Activated CD4-positive, alpha-beta T cell treated with anti-CD3 and anti-CD28 coated beads for 1 hour (primary cell): ENCODE results near the gene ESR1.

Source experiments
- DNase-seq: peaks from one replicate; pipeline ENCODE4 v3.0.0-alpha.2; 2020

The ESR1 gene

DNA sequence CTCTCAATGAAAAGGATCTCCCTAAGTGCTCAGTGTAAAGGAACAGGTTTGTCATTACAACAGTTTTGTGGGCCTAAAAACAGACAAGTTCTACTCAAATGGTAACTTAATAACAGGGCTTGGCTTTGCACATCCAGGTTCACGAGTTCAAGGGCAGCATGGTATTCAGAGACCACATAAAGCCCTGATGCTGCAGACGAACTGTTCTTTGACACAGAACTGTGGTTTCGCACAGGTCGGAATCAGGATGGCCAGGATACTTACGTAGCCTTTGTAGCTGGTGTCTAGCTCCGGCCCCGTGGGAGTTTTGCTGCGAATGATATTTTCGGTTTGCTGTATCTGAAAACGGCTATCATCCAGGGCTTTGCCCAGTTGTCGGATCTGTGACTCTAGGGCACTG lies 335.9 kb downstream of the ESR1 start:
- DNase-seq: no peak

DNA sequence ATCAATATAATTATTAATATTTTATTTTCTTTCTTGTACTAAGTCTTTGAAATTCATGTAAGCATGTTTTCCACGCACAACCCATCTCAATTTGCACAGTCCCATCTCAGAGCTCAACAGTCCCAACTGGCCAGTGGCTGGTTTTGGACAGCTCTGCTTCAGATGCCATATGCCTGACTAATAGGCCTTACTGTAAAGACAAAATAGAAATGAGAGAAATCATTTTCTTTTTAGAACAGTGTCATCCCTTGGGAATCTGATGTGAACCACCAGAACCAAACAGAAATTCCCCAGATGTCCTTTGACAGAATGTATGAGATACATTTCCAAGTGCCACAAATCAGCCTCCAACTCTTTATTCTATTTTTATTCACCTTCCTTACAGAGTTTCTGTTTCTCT lies 338.9 kb downstream of the ESR1 start:
- no peak for DNase-seq

DNA sequence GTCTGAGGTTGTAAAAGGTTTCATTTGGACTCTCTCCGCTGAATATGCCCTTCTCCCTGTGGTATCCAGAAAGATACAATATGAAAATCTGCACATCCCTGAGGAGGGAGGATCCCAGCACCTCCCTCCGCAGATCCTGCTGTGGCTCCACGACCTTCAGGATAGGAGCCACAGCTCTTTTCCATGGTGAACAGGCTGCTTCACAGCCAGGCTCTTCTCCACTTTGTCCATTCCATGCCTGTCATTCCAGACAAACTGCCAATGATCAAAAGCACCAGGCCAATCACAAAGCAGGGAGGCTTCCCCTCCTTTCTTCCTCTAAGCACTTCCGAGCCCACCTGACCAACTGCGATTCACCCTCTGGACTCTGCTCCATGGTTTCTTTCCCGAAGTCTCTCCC lies 339.8 kb downstream of the ESR1 start:
- DNase-seq: no peak

DNA sequence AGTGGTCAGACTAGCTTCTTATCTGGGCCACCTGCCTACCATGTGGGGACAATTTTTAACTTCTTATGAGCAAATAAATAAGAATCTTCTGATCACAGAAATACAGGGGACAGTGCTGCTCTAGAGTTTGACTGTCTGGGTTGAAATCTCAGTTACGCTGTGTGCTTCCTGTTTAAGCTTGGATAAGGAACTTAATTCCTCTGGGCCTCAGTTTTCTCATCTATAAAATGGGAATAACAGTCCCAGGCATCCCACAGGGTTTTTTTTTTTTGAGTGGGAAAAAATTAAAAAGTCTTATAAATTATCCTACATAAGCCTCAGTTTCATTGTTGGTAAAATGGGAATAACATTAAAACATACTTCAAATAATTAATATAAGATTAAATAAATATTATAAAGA lies 340.9 kb downstream of the ESR1 start:
- DNase-seq: no peak

DNA sequence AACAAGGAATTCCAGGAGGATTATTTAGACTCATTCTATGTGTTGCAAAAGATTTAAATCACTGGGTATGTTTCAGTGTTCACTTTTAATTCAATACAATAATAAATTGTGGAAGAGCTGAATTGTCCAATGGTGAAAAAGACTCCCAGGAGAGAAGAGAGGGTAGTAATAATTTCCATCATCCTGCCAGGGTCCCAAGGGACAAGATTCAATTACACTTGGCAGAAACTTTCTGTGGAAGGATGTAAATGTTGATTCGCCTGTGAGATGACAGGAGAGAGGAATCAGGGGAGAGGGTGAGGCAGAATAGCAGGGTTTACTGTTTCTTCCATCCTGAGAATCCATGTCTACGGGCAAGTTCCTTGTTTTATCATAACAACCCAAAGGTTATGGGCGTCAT lies 342.7 kb downstream of the ESR1 start:
- no peak for DNase-seq

DNA sequence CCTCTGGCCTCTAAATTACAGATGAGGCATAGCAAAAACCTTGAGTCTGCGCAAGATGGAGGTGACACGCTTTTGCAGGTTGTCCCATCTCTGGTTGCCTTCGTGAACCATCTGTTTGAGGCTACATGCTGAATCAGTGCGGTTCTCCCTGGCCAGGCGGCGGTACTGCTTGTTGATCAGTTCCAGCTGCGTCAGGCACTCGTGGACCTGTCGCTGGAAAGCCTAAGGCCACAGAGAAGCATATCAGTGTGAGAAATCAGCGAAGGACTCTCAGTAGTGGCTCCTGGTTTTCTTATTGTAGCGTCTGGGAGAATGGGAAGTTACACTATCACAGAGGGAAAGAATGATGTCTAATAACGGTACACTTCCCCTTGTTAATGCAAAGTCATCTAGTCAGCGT lies 344.4 kb downstream of the ESR1 start:
- no peak for DNase-seq

DNA sequence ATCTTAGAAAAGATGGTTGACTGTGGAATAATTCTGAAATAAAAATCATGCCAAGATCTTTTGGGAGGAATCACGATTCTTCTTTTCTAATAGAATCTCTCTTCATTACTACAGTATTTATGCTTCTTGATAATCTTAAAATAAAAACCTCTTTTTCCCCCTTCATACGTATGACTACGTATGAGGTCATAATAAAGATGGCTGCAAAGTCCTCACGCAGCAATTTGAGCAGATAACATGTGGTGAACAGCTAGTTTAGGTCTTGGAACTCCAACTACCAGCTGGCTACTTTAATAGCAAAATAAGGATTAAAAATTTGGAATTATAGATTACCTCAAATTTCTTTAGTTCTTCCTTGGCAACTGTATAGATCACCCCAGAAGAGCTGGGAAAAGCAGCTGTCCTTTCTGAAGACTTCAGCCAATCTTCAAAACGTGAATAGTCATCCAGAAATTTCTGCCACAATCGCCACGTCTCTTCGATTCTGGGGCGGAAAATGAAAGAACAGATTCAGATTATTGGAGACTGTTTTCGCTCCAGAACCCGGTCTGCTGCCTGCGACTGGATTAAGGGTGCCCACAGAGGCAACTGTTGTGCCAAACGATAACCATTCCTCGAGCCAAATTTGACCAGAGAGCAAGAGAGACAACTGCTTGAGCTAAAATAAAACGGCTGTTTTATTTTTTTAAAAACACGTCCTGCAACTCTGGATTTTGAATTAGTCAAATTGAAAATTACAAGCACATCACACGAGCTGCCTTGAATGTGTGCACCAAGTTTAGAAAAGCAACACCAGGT lies 347.3 kb downstream of the ESR1 start:
- DNase-seq: no peak

DNA sequence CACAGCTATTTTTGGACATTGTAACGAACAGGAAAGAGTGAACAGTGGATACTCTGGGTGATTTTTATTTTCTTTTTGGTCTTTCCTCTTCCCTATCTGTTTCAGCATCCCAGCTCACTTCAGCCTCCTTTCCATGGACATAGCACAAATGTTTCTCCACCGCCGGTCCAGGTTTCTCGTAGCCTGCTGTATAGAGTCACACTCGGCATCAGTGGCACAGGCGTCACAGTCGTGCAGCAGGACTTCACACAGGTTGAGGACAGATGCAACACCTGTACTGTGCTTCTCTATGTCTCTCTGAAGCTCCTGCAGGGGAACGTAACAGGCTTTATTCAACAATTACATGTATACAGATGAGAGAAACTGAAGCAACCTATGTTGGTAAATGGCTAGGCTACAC lies 348.3 kb downstream of the ESR1 start:
- no peak for DNase-seq

DNA sequence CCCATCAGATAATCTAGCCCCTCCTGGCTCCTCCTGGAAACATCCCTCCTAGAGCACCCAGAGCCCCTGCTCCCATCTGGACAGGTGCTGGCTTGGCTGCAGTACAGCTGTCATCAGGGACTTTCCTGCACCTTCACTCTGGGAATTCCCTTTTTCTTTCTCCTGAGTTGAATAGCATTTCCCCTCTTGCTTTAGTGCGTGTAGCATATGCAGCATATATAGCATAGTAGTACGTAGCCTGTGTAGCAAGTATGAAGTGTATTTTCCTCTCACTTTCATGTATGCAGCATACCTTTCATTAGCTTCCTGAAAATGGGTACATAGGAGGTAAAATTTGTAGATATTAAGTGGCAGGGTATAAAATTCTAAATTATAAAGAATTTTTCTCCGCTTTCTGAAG lies 352.9 kb downstream of the ESR1 start:
- DNase-seq: no peak

DNA sequence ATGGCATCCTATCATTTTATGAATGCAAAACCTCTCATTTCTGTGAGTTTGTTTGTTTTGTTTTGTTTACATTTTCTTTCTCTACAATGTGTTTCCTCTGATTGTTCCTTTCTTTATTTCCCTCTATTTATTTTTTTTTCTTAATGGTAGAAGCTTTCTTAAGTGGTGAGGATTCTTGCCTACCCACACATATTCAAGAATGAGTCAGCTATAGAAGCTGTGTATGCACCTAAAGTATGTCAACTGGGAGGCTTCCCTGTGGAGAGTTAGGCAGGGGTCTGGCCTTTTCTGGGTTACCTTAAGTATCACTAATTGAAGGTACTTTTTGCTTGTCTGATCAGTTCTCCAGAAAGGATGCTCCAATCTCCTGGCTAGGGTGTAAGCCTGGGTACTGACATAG lies 354.0 kb downstream of the ESR1 start:
- no peak for DNase-seq

DNA sequence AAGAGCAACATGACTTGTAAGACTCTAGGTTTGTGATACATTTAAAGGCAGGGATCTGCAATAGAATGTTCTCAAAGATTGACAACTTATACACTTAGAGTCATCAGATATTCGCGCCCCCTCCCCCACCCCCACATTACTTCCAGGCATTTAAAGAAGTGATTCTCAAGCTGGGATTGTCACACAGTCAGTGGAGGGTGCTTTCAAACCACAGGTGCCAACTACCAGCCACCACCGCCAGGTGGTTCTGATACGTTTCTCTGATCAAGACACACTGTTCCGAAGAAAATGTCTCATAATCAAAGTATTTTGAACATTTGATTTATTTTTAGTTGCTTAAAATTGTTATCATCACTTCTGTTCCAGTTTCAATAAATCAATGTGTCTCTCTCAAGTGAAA lies 357.5 kb downstream of the ESR1 start:
- no peak for DNase-seq

DNA sequence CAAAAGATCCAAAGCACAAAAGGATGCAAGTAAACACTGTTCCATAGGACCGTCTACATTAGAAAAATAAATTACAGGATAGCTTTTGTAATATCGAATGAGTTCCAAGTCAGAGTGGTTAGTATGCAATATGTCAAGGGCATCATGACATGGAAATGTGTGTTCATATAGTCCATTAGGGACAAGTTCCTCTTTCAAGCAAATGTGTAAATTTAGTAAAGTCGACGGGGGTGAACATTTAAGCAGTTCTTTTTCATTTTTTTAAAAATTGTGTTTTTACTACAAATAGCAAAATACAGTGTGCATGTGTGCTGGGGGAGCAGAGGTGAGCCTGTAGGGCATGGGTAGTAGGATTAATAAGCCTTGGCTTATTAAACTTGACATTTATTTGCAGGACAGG lies 359.0 kb downstream of the ESR1 start:
- DNase-seq: no peak

DNA sequence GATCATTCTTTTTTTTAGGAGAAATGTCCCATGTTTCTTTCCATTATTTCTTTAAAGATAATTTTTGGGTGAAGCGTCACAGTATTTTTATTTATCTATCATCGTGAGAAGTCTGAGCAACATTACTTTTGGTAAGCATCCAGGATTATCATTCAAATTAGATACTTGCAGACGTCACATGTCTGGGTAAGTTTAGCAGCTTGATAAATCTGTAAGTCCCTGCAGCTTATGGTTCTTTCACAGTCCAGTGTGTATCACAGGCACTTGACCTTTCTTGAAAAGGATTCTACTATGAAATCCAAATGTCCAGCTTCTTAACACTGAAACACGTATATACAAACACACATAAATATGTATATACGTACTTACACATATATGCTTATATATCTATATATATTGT lies 359.4 kb downstream of the ESR1 start:
- DNase-seq: no peak

DNA sequence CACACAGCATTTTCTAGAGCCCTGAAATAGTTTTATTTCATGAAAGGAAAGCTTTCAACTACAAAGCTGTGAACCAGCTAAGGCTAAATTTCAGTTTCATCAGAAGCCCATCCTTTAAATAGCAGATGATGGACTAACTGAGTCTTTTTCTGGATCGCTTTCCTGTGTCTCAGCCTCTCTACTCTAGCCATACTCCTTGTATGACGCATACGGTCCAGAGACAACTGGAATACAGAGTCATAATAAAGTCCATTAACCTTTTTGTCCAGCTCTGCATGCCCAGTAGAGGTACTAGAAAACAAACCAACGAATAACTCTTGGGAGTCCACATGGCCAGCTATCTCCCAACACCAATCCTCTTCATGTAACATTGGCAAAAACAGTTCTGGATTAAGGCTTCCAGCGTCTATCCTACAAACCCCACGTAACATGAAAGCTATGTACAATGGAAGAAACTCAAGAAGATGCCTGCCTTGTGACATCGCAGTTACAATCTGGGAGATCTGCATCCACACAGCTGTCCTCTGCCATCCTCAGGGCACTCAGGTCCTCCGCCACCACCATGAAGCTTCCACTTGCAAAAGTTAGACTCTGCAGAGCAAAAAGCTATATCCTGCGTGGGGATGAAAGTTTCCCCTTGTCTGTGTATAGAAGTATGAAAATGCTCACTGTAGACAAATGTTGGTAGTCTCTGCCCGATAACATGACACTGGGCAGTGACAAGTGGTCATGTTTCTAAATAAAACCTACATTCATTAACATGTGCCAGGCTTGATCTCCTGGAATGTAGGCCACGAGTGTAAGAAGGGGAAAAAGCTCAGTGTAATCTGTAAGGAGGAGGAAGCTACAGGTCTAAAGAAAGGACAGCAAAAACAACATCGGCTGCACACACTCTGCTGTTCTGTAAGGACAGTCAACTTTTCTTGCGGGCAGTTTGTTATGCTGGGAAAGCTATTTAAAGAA lies 360.4 kb downstream of the ESR1 start:
- no peak for DNase-seq

DNA sequence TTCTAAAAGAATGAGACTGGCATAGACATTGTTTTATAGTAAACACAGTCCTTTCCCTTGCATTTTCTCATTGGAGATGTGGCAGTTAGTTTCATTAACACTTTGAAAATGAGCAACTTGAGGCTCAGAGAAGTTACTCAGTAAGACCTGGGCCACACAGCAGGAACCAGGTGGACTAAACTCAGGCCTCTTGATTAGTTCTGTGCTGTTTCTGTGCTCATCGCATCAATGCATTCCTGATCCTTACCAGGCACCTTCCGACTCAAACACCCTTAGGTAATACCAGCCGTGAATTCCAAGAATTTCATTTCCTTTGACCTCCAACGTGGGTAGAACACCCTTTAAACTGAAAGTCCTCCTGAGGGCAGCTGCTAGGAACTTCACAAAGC lies 362.8 kb downstream of the ESR1 start:
- no peak for DNase-seq

DNA sequence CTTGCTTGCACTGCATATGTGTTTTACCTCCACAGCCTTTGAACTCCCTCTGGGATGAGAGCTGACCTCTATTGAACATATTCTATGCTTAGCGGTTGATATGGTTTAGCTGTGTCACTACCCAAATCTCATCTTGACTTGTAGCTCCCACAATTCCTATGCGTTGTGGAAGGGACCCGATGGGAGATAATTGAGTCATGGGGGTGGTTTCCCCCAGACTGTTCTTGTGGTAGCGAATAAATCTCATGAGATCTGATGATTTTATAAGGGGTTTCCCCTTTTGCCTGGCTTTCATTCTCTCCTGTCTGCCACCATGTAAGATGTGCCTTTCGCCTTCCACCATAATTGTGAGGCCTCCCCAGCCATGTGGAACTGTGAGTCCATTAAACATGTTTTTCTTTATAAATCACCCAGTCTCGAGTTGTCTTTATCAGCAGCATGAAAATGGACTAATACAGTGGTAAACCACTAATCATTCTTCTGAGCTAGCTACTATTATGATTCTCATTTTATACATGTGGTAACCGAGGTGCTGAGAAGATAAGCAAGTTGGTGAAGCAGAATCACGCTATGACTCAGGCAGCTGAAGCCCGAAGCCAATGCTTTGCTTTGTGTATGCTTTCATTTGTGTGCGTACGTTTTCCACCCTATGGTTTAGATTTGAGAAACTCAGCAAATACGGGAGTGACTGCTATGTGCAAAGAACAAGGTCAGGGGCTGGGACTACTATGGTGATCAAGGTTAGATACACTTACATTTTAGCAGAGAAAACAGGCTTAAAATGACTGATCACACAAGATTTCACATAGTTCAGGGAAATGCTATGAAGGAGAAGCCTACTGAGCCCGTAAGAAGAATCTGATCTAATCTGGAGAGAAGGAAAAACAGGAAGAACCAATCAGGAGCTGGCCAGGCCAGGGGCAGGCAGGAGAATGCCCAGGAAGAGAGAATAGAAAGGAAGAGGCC lies 363.5 kb downstream of the ESR1 start:
- DNase-seq: no peak

DNA sequence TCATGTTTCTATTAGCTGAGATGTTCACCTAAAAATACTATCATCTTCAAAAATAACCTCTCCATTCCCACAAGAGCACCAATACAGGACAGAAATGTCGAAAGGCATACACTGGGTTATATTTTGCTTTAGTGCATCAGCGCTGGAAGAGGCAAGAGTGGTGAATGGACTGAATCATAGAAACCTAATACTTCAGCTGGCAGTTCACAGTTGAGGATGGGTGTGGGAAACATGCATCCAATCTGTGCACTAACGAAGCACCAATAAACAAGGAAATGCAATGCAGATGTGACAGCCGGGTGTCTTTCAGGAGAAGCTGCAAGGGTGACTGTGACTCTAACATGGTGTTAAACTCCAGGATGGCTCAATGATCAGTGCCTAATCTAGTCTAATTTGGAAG lies 365.8 kb downstream of the ESR1 start:
- DNase-seq: no peak

DNA sequence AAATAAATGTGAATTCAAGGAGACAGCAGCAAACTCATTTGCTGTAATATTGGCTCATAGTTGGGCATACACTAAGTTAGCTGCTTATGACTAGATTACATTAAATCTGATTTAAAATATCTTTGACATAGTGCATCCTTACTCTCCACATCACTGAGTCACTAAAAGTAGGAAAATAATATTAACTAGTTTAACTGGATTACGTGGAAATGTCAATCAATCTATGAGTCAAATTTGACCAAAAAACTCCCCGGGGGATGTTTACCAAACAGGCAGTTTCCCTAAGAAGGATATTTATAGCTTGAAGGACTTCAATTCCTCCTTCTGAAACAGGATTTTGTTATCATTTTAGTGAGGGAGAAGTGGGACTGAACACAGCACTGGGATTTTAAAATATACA lies 366.5 kb downstream of the ESR1 start:
- no peak for DNase-seq

DNA sequence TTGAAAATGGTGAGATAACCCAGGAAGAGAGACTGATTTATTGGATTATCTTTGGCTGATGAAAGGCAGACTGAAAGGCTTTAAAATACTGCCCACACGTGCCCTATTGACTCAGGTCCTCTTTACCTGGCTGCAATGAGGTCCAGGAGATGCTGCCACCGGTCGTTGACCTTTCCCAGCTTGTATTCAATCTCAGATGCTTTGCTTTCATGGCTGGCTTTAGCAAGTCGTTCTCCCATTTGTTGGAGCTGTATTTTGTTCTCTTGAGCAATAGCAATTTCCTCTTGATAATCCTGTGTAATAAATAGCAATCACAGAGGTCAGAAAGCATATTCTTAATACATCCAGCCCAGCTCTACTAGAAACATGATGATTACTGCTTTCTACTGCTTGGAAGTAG lies 368.8 kb downstream of the ESR1 start:
- no peak for DNase-seq
